ENCODE results near the gene HNRNPLL. TPM values are rescaled to one million over a fixed set of nuclear protein-coding genes. Genes with fewer than 3 reads are reported as not detected.

The HNRNPLL gene
- total and polyA plus RNA-seq, 4 donors, result 7.7 to 18.3 (median 13.1) TPM

GRCh38 chr2:38517284-38517683 lies 85.4 kb downstream of the HNRNPLL start:
- Histone ChIP-seq H3K9me3 (ENCODE audit: control insufficient read depth in 4 of 4, low read length in 3 of 4) (no peaks in the 10 kb centered on the region), H3K9ac (ENCODE audit: low read depth in 1 of 2, low read length in 2 of 2) (no peak overlapping the region), H3K27me3 (ENCODE audit: control insufficient read depth in 4 of 4, insufficient read depth in 4 of 4, low read length in 3 of 4) (no peaks in the 10 kb centered on the region), H3K36me3 (ENCODE audit: control insufficient read depth in 4 of 4, insufficient read depth in 3 of 4, low read depth in 1 of 4, low read length in 3 of 4) (no peaks in the 10 kb centered on the region), H3K4me1 (ENCODE audit: control insufficient read depth in 4 of 4, insufficient read depth in 4 of 4, low read length in 3 of 4) (no peaks in the 10 kb centered on the region), H3K4me3 (ENCODE audit: low read depth in 1 of 3, low read length in 3 of 3) (no peak overlapping the region), H3K27ac (ENCODE audit: low read depth in 1 of 2, low read length in 2 of 2) (no peak overlapping the region)
- DNase-seq (ENCODE audit: low spot score), result no peak
- WGBS, result 86% methylated on average over 6 of the region's 6 CpGs
- TF ChIP-seq, protein P1, sequence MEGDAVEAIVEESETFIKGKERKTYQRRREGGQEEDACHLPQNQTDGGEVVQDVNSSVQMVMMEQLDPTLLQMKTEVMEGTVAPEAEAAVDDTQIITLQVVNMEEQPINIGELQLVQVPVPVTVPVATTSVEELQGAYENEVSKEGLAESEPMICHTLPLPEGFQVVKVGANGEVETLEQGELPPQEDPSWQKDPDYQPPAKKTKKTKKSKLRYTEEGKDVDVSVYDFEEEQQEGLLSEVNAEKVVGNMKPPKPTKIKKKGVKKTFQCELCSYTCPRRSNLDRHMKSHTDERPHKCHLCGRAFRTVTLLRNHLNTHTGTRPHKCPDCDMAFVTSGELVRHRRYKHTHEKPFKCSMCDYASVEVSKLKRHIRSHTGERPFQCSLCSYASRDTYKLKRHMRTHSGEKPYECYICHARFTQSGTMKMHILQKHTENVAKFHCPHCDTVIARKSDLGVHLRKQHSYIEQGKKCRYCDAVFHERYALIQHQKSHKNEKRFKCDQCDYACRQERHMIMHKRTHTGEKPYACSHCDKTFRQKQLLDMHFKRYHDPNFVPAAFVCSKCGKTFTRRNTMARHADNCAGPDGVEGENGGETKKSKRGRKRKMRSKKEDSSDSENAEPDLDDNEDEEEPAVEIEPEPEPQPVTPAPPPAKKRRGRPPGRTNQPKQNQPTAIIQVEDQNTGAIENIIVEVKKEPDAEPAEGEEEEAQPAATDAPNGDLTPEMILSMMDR (IDR thresholded peaks at IDR 0.05; ENCODE audit: low read depth, low read length, missing input control), result no peak
- TF ChIP-seq EGR1 (IDR thresholded peaks at IDR 0.05; ENCODE audit: low read depth in 2 of 2) (no peak), GABPA (IDR thresholded peaks at IDR 0.05 in 1 of 2, conservative IDR thresholded peaks at IDR 0.05 in 1 of 2) (no peak), ZBTB33 (IDR thresholded peaks at IDR 0.05) (no peak), ATF3 (IDR thresholded peaks at IDR 0.05) (no peak), REST (IDR thresholded peaks at IDR 0.05) (no peak), FOXA1 (IDR thresholded peaks at IDR 0.05) (no peak), NR2F2 (IDR thresholded peaks at IDR 0.05) (no peak), FOXA2 (IDR thresholded peaks at IDR 0.05) (no peak)

- no peak for DNase-seq (ENCODE audit: low spot score)
- WGBS, result 85% methylated on average over 6 of the region's 6 CpGs
- H3K27ac ChIP-seq (ENCODE audit: low read depth in 1 of 2, low read length in 2 of 2), result no peak overlapping the region
- TF ChIP-seq SP1 (IDR thresholded peaks at IDR 0.05) (no peak), HNF4G (IDR thresholded peaks at IDR 0.05) (no peak), TAF1 (conservative IDR thresholded peaks at IDR 0.05) (no peak), RAD21 (IDR thresholded peaks at IDR 0.05) (no peak), JUND (IDR thresholded peaks at IDR 0.05) (no peak), EGR1 (IDR thresholded peaks at IDR 0.05; ENCODE audit: low read depth in 2 of 2) (no peak), HNF4A (conservative IDR thresholded peaks at IDR 0.05) (no peak), NR2F2 (IDR thresholded peaks at IDR 0.05) (no peak), REST (IDR thresholded peaks at IDR 0.05) (no peak), FOXA1 (IDR thresholded peaks at IDR 0.05) (no peak), GABPA (IDR thresholded peaks at IDR 0.05 in 1 of 2, conservative IDR thresholded peaks at IDR 0.05 in 1 of 2) (no peak), FOXA2 (IDR thresholded peaks at IDR 0.05) (no peak), ATF3 (IDR thresholded peaks at IDR 0.05) (no peak), RXRA (IDR thresholded peaks at IDR 0.05) (no peak), YY1 (IDR thresholded peaks at IDR 0.05) (no peak)
- TF ChIP-seq, protein P2, sequence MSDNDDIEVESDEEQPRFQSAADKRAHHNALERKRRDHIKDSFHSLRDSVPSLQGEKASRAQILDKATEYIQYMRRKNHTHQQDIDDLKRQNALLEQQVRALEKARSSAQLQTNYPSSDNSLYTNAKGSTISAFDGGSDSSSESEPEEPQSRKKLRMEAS (IDR thresholded peaks at IDR 0.05), result no peak
- TF ChIP-seq, protein P1 (IDR thresholded peaks at IDR 0.05; ENCODE audit: low read depth, low read length, missing input control), result no peak
Observed at GRCh38 chr2:38516526-38516925, 86.2 kb downstream of the HNRNPLL start.

More at GRCh38 chr2:38516526-38516925, 86.2 kb downstream of the HNRNPLL start:
- no peaks in the 10 kb centered on the region for H3K27me3 ChIP-seq (ENCODE audit: control insufficient read depth in 4 of 4, insufficient read depth in 4 of 4, low read length in 3 of 4)
- no peaks in the 10 kb centered on the region for H3K36me3 ChIP-seq (ENCODE audit: control insufficient read depth in 4 of 4, insufficient read depth in 3 of 4, low read depth in 1 of 4, low read length in 3 of 4)
- no peak overlapping the region for H3K4me3 ChIP-seq (ENCODE audit: low read depth in 1 of 3, low read length in 3 of 3)
- no peaks in the 10 kb centered on the region for H3K9me3 ChIP-seq (ENCODE audit: control insufficient read depth in 4 of 4, low read length in 3 of 4)
- no peaks in the 10 kb centered on the region for H3K4me1 ChIP-seq (ENCODE audit: control insufficient read depth in 4 of 4, insufficient read depth in 4 of 4, low read length in 3 of 4)
- no peak overlapping the region for H3K9ac ChIP-seq (ENCODE audit: low read depth in 1 of 2, low read length in 2 of 2)

Measured in liver (tissue), 9 donors.